GM18868 (cell line): ENCODE data around the gene CSNK2B.
A peak's percentile ranks its signal among the peaks of the same experiment; 100 is the strongest.

Experiments used
- ATAC-seq: cut with Tn5 transposase; IDR thresholded peaks from one replicate; pipeline ENCODE4 v1.9.1; 2021; ENCODE audit warnings: mild to moderate bottlenecking, moderate library complexity; ENCODE audit not compliant: unreplicated experiment

The CSNK2B gene

DNA sequence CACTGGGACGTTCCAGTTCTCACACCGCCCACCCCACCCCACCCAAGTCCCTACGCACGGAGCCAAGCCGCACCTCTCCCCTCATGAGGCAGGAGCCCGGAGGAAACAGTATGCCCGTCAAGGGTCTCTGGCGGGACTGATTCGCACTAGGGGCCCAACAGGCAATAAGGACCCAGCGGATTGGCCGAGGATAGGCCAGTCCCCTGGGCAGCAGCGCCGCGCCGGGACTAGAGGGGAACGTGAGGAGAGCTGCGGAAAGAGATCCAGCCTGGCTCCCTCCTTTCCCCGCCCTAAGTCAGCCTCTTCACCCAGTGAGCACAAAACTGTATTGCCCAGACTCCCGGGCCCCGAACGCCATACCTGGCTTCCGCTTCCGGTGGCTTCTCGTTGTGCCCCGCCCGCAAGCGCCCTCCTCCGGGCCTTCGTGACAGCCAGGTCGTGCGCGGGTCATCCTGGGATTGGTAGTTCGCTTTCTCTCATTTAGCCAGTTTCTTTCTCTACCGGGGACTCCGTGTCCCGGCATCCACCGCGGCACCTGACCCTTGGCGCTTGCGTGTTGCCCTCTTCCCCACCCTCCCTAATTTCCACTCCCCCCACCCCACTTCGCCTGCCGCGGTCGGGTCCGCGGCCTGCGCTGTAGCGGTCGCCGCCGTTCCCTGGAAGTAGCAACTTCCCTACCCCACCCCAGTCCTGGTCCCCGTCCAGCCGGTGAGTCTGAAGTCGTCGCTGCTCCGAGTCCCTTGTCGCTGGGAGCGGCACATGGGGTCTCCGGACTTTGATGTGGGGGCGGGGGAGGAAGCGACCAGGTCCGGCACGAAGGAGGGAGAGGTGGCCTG lies at the start of gene CSNK2B:
CSNK2B (plus strand) TSS at position 580 of the 836 bp plus-strand sequence. CDS start 752 bp downstream, outside the sequence.
- ATAC-seq, result peak; percentile 74

GRCh38 chr6:31617010-31617409 lies 48.9 kb upstream of the CSNK2B start:
- no peak for ATAC-seq

- ATAC-seq, result peak; percentile 85
Observed at GRCh38 chr6:31619805-31620585, 45.9 kb upstream of the CSNK2B start.

GRCh38 chr6:31620586-31621319 lies 45.1 kb upstream of the CSNK2B start, which contains the start of gene PRRC2A:
TSS of gene PRRC2A (plus strand) at chr6:31620715. CDS start at chr6:31622790, 2,075 bp downstream.
- peak; percentile 31 for ATAC-seq

- ATAC-seq, result no peak
Observed at GRCh38 chr6:31621320-31621939, 44.5 kb upstream of the CSNK2B start.

DNA sequence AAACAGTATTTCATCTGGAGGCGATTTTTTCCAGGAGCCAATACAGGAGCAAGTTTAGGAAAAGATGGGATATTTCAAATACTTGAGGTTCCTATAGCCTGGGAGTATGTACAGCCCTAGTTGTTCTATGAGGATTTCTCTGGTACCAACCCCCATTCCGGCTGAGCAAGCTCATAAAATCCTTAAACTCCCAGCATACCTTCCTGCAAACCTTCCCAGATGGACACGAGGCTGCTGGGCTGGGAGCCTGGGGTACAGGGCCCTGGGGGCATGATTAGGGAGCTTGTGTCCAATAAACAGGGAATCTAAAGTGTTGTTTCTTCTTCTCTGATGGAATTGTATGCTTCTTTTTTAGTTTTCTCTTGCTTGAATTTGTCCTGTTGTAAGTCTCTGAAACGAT lies 43.9 kb upstream of the CSNK2B start:
- no peak for ATAC-seq

GRCh38 chr6:31622684-31623091 lies 43.2 kb upstream of the CSNK2B start:
- ATAC-seq, result no peak

GRCh38 chr6:31624070-31624469 lies 41.8 kb upstream of the CSNK2B start:
- ATAC-seq, result no peak

DNA sequence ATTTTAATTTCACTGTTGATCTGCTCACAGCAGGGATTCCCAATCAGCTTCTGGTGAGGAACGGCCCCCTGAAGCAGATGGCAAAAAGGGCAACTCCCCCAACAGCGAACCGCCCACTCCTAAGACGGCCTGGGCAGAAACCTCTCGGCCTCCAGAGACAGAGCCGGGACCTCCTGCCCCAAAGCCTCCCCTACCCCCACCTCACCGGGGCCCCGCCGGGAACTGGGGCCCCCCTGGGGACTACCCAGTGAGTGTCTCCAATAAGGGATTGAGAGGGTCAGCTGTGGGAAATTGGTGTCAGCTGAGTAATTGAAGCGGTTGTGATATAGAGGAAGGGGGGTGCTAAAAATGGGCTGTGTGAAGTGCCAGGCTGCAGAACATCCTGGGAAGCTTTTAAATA lies 38.9 kb upstream of the CSNK2B start:
- no peak for ATAC-seq

GRCh38 chr6:31627690-31628287 lies 38.1 kb upstream of the CSNK2B start:
- ATAC-seq, result no peak

DNA sequence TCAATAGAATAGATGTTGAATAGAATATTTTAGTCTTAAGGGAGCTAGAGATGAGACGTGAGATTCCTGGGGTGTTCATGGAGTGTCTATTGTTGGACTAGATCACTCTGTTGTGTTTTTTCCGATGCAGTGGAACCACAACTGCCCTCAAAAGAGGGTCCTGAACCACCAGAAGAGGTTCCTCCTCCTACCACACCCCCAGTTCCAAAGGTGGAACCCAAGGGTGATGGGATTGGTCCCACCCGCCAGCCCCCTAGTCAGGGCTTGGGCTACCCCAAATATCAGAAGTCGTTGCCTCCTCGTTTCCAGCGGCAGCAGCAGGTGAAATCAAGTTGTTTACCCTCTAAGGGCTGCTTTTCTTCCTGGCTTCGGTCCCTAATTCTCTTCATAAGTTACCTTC lies 36.9 kb upstream of the CSNK2B start:
- ATAC-seq, result no peak

DNA sequence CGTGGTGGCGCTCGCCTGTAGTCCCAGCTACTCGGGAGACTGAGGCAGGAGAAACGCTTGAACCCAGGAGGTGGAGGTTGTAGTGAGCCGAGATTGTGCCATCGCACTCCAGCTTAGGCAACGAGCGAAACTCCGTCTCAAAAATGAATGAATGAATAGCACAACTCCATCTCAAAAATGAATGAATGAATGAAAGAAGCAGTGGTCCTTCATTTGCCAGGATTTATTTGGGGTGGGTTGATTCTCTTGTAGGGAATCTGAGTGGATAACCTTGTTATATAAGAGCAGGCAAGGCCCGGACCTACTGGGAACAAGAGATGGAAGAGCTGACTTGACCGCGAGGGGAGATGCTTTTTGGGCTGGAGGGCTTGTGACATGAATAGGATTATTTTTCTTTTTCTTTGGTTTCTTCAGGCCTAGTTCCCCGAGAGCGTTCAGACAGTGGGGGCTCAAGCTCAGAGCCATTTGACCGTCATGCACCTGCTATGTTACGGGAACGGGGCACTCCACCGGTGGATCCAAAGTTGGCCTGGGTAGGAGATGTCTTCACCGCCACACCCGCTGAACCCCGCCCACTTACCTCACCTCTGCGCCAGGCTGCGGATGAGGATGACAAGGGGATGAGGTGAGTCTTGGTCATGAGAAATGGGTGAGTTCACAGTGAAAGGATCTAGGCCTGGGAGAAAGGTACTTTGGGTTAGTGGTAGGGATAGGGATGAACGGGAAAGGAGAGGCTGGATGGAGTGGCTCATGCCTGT lies 35.5 kb upstream of the CSNK2B start:
- no peak for ATAC-seq

GRCh38 chr6:31631209-31631608 lies 34.7 kb upstream of the CSNK2B start:
- ATAC-seq, result no peak

- no peak for ATAC-seq
Observed at GRCh38 chr6:31631681-31632278, 34.1 kb upstream of the CSNK2B start.

DNA sequence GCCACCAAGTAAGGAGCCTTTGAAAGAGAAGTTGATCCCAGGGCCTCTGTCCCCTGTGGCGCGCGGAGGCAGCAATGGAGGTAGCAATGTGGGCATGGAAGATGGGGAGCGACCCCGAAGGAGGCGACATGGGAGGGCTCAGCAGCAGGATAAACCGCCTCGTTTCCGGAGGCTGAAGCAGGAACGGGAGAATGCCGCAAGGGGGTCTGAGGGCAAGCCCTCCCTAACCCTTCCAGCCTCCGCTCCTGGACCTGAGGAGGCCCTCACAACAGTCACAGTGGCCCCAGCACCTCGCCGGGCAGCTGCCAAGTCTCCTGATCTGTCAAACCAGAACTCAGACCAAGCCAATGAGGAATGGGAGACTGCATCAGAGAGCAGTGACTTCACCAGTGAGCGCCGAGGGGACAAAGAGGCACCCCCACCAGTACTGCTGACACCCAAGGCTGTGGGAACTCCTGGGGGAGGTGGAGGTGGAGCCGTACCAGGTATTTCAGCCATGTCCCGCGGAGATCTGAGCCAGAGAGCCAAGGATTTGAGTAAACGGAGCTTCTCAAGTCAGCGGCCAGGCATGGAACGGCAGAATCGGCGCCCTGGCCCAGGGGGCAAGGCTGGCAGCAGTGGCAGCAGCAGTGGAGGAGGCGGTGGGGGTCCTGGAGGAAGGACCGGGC lies 33.5 kb upstream of the CSNK2B start:
- no peak for ATAC-seq

DNA sequence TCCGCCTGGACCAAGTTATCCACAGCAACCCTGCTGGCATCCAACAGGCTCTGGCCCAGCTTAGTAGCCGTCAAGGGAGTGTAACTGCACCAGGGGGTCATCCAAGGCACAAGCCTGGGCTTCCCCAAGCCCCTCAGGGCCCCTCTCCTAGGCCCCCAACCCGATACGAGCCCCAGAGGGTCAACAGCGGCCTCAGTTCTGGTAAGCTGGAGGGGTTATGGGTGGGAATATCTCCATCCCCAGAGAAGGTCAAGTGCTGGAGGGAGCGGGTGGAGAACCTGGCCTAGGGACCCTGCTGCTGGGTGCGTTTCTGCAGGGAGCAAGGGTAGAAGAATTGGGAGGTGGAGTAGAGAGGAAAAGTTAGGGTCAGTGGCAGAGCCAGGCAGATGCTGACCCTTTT lies 32.4 kb upstream of the CSNK2B start:
- no peak for ATAC-seq

DNA sequence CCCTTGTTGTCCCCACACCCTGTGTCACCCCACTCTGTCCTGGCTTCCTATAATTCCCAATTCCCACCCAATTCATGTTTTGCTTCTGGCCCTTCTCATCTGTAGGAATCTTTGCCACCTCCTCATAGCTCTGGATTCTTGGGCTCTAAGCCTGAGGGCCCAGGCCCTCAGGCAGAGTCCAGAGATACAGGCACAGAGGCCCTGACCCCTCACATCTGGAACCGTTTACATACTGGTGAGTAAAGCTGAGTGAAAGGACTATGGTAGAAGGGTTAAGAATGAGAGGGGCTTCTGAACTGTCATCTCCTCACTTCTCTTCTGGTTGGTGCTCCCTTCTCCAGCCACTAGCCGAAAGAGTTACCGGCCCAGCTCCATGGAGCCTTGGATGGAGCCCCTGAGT lies 31.7 kb upstream of the CSNK2B start:
- ATAC-seq, result no peak

DNA sequence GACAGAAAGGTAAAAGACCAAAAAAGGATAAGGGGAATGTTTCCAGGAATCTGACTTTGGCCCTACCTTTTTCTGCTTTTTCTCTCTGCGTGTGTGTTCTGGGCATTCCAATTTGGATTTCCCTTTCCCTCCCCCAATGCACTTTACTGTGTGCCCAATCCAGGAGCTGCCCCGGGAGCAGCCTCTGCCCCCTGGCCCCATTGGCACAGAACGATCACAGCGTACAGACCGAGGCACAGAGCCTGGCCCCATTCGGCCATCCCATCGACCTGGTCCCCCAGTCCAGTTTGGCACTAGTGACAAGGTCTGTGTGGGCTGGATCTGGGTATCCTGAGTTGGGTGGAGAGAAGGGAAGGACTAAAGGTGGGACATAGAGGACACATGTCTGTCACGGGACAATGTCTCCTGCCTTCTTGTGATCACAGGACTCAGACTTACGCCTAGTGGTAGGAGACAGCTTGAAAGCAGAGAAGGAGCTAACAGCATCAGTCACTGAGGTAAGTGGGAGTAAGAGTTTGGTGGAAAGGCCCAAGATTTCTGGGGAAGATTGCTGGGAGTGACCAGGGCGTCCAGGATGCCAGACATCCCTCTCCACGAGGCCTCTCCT lies 30.8 kb upstream of the CSNK2B start:
- ATAC-seq, result no peak
